ENCODE data around the gene EPHB1.

Gene EPHB1

GRCh38 chr3:135128818-135129217, 333.8 kb downstream of the EPHB1 start:
- H3K4me1 Mint-ChIP-seq: no peaks in the 10 kb centered on the region
- H3K4me3 Mint-ChIP-seq: no peak overlapping the region
- H3K9me3 Mint-ChIP-seq: no peaks in the 10 kb centered on the region
- H3K27me3 Mint-ChIP-seq (ENCODE audit: low read depth): peaks cover 10% of the 10 kb centered on the region
- H3K27ac Mint-ChIP-seq: no peak overlapping the region
- TF ChIP-seq, protein P1, sequence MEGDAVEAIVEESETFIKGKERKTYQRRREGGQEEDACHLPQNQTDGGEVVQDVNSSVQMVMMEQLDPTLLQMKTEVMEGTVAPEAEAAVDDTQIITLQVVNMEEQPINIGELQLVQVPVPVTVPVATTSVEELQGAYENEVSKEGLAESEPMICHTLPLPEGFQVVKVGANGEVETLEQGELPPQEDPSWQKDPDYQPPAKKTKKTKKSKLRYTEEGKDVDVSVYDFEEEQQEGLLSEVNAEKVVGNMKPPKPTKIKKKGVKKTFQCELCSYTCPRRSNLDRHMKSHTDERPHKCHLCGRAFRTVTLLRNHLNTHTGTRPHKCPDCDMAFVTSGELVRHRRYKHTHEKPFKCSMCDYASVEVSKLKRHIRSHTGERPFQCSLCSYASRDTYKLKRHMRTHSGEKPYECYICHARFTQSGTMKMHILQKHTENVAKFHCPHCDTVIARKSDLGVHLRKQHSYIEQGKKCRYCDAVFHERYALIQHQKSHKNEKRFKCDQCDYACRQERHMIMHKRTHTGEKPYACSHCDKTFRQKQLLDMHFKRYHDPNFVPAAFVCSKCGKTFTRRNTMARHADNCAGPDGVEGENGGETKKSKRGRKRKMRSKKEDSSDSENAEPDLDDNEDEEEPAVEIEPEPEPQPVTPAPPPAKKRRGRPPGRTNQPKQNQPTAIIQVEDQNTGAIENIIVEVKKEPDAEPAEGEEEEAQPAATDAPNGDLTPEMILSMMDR (IDR thresholded peaks at IDR 0.05; ENCODE audit: unreplicated experiment in 3 of 3): no peak
- no peaks in the 10 kb centered on the region for H3K36me3 Mint-ChIP-seq (ENCODE audit: low read depth)

DNA sequence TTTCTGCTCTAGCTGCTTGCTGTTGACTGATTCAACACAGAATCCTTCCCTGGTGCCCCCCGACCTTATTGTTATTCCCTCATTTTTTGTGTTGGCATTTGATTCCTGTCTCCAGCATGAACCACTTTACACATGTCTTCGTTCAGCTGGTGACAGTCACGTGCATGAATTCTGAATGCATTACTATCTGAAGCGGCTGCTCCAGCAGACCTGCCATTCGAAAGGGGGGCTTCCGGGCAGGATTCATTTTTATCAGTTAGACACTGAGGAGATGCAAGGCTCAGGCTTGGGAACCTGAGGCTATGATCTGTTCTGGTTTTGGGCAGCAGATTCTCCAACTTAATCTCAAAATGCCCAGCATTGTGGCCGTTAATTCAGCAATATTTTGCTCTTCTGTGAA, 336.2 kb downstream of the EPHB1 start:
- peaks cover 10% of the 10 kb centered on the region for H3K27me3 Mint-ChIP-seq (ENCODE audit: low read depth)
- no peak overlapping the region for H3K27ac Mint-ChIP-seq
- H3K36me3 Mint-ChIP-seq (ENCODE audit: low read depth): no peaks in the 10 kb centered on the region
- H3K4me3 Mint-ChIP-seq: no peak overlapping the region
- no peaks in the 10 kb centered on the region for H3K9me3 Mint-ChIP-seq
- TF ChIP-seq, protein P1 (IDR thresholded peaks at IDR 0.05; ENCODE audit: unreplicated experiment in 3 of 3): no peak
- H3K4me1 Mint-ChIP-seq: no peaks in the 10 kb centered on the region

- Mint-ChIP-seq H3K36me3 (ENCODE audit: low read depth) (no peaks in the 10 kb centered on the region), H3K4me1 (no peaks in the 10 kb centered on the region), H3K4me3 (no peak overlapping the region), H3K27me3 (ENCODE audit: low read depth) (peaks cover 16% of the 10 kb centered on the region), H3K27ac (no peak overlapping the region), H3K9me3 (no peaks in the 10 kb centered on the region)
- TF ChIP-seq, protein P1 (IDR thresholded peaks at IDR 0.05; ENCODE audit: unreplicated experiment in 3 of 3): no peak
Measured at GRCh38 chr3:135133905-135134683, 339.0 kb downstream of the EPHB1 start.

- no peaks in the 10 kb centered on the region for H3K4me1 Mint-ChIP-seq
- no peak overlapping the region for H3K4me3 Mint-ChIP-seq
- H3K9me3 Mint-ChIP-seq: no peaks in the 10 kb centered on the region
- TF ChIP-seq, protein P1 (IDR thresholded peaks at IDR 0.05; ENCODE audit: unreplicated experiment in 3 of 3): no peak
- no peaks in the 10 kb centered on the region for H3K36me3 Mint-ChIP-seq (ENCODE audit: low read depth)
- H3K27ac Mint-ChIP-seq: no peak overlapping the region
- H3K27me3 Mint-ChIP-seq (ENCODE audit: low read depth): peaks cover 13% of the 10 kb centered on the region
Measured at GRCh38 chr3:135134684-135135075, 339.6 kb downstream of the EPHB1 start.

DNA sequence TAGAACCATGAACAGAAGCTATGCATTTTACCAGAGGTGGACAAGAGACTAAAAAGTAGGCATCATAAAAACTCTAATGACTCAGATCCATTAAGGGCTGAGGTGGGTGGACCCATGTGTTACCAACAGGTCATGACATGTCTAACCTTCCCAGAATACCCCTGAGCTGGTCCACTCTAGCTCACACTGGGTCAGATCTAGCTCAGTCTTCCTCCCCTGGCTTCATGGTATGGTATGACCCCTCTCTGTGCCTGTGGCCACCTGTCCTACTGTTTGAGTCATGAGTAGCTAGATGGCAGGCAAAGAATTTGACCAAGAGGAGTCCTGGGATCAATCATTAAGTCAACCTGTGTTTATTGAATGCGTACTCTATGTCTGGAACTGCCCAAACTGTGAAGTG, 340.4 kb downstream of the EPHB1 start:
- no peaks in the 10 kb centered on the region for H3K36me3 Mint-ChIP-seq (ENCODE audit: low read depth)
- no peaks in the 10 kb centered on the region for H3K4me1 Mint-ChIP-seq
- H3K27me3 Mint-ChIP-seq (ENCODE audit: low read depth): peaks cover 10% of the 10 kb centered on the region
- TF ChIP-seq, protein P1 (IDR thresholded peaks at IDR 0.05; ENCODE audit: unreplicated experiment in 3 of 3): no peak
- H3K4me3 Mint-ChIP-seq: no peak overlapping the region
- H3K27ac Mint-ChIP-seq: no peak overlapping the region
- H3K9me3 Mint-ChIP-seq: no peaks in the 10 kb centered on the region
